HG03354 (cell line): ENCODE measurements around the gene ADAM8.
"Not testable (repeated sequence)": the region's sequence is repeated elsewhere in the genome, so short reads cannot be mapped to it uniquely, and the experiment has no call there.

Source experiments
- ATAC-seq: cut with Tn5 transposase; IDR thresholded peaks from one replicate; pipeline ENCODE4 v1.9.1; 2021; ENCODE audit warnings: mild to moderate bottlenecking; ENCODE audit not compliant: unreplicated experiment, poor library complexity, severe bottlenecking

The ADAM8 gene

GRCh38 chr10:133271521-133272300, 5.0 kb downstream of the ADAM8 start:
- ATAC-seq = no peak

- no peak for ATAC-seq
Measured at GRCh38 chr10:133270773-133271297, 5.8 kb downstream of the ADAM8 start.

GRCh38 chr10:133270204-133270603, 6.5 kb downstream of the ADAM8 start:
- no peak for ATAC-seq

DNA sequence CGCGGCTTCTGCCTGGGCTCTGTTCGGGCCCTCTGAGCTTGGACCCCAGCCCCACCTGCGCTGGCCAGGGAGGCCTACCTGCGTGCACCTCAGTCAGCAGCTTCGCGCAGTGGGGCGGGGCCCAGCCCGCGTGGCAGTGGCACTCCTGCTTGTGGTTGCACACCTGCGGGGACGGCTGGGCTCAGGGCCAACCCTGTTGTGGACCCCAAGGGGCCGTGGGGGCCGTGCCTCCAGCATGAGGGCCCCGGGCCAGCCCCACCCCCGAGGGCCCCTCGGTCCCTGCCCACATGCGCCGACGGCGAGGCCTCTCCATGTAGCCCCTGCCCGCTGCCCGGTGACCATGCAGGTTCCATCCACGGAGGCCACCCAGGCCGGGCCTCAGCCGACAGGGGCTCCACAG, 7.3 kb downstream of the ADAM8 start:
- no peak for ATAC-seq

- ATAC-seq = no peak
Measured at GRCh38 chr10:133268532-133268931, 8.1 kb downstream of the ADAM8 start.

- ATAC-seq = no peak
Measured at GRCh38 chr10:133267829-133268228, 8.8 kb downstream of the ADAM8 start.

DNA sequence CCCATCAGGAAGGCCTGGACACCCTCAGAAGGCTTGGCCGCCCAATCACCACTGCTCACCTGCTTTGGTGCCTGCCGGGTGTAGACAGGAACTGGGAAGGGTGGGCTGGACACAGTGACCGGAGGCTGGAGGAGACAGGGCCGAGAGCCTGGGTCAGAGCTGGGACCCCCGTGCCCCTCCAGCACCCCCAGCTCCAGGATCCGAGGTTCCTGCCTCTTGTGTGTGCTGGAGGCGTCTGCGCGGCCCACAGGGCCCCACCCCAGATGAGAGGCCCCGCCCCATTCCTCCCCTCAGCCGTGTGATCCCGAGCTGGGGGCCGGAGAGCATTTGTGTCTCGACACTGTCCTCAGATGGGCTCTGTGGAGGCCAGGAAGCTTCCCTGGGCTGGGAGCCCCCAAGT, 9.4 kb downstream of the ADAM8 start:
- no peak for ATAC-seq

GRCh38 chr10:133266056-133266795, 10.4 kb downstream of the ADAM8 start:
- ATAC-seq = no peak

DNA sequence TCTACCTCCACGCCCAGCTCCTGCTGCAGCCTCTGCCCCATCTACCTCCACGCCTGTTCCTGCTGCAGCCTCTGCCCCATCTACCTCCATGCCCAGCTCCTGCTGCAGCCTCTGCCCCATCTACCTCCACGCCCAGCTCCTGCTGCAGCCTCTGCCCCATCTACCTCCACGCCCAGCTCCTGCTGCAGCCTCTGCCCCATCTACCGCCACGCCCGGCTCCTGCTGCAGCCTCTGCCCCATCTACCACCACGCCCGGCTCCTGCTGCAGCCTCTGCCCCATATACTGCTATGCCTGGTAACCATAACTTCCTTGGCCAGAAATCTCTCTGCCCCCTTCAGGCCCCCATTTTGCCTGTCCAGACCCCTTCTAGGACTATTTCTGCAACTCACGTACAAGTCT, 11.6 kb downstream of the ADAM8 start:
- not testable (repeated sequence) for ATAC-seq

DNA sequence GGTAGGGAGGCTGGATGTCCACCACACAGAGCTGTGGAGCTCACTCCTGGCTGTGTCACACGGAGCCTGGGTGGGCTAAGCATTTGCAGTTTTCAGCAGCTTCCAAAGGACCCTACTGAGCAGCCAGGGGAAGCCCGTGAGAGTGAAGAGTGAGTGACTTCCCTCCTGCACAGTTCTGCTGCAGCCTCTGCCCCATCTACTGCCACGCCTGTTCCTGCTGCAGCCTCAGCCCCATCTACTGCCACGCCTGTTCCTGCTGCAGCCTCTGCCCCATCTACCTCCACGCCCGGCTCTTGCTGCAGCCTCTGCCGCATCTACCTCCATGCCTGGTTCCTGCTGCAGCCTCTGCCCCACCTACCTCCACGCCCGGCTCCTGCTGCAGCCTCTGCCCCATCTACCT, 12.2 kb downstream of the ADAM8 start:
- ATAC-seq = no peak

- no peak for ATAC-seq
Measured at GRCh38 chr10:133263674-133264073, 13.0 kb downstream of the ADAM8 start.

- no peak for ATAC-seq
Measured at GRCh38 chr10:133262696-133263095, 14.0 kb downstream of the ADAM8 start.

DNA sequence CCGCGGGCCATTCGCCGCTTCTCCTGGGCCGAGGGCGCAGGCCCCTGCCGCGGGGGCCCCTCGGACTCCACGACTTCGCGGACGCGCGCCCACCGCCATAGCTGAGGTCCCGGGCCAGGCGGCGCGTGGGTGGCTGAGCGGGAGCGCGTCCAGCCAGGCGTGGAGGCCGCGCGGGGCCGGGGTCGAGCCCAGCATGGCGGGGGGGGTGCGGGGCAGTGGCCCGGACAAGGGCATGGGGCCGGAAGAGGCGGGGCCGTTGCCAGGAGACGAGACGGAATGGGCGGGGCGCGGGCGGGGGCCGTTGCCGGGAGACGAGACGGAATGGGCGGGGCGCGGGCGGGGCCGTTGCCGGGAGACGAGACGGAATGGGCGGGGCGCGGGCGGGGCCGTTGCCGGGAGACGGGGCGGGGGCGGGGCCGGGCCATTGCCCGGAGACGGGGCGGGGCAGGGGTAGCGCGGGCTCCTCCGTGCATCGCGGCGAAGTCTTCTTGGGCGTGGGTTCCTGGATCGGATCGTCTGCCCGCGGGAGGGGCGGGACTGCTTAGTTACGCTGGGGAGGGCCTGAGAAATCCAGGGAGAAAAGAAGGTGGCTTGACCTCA, 14.8 kb downstream of the ADAM8 start:
- ATAC-seq = peak; percentile 48

- ATAC-seq = peak; percentile 58
Measured at GRCh38 chr10:133260895-133261725, 15.6 kb downstream of the ADAM8 start.

DNA sequence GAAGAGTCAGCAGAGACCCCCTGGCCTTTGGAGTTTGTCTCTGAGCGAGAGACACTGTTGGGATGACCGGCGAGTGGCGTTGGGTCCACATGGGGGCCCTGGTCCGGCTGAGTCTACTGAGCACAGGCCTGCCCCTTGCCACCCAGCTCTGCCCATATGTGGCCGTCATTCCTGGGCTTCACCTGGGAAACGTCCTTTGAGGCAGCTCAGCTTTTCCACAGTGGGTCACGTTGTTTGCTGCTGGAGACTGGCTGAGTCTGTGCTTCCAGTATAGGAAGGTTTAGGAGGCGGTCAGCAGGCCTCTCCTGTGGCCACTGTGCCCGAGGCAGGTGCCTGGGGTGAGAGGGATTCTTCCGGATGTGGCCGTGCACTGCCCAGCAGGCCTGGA, 17.1 kb downstream of the ADAM8 start:
- no peak for ATAC-seq

- no peak for ATAC-seq
Measured at GRCh38 chr10:133258818-133259601, 17.7 kb downstream of the ADAM8 start.

DNA sequence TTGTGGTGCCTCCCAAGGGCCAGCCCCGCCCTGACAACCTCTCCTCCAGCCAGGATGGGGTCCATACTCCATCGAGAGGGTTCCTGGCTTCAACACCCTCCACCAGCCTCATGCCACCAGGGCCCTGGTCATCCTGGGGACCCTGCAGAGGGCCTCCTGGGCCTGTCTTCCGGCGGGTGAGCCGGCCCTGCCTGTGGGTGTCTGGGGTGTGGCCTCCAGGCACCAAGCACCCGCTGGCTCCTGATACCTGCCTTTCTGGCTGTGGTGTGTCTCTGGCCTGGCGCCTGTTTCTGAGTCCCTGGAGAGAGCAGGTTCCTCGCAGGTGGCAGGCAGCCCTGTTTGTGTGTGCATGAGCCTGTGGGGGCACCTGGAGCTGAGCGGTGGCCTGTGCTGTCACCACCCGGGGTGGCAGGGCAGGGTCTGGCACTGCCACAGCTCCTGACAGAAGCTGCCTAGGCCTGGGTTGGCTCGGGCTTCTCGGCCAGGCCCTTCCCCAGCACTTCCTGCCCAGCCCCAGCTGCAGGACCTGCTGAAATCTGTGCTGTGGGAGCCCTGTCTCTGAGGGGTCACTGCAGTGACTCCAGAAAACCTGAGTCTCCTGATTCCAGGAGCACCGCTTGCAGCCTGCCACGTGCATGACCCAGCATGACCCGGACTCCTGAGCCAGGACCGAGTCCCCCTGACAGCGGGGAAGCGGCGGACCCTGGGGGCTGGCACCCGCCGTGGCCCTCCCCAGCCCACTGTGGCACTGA, 18.4 kb downstream of the ADAM8 start:
- ATAC-seq = no peak

- ATAC-seq = no peak
Measured at GRCh38 chr10:133257489-133258065, 19.1 kb downstream of the ADAM8 start.
